22Rv1 (cell line): ENCODE data around the gene LMO4.

Experiments
- ZFX ChIP-seq: fragments of 450-650 bp; IDR thresholded peaks from 2 replicates; pipeline ENCODE4 v1.6.1; 2017; ENCODE audit warnings: antibody characterized with exemption, borderline replicate concordance
- TF ChIP-seq, protein P1 (sequence below): fragments of 450-650 bp; IDR thresholded peaks from 2 replicates; pipeline ENCODE4 v1.5.1; 2017; ENCODE audit warnings: mild to moderate bottlenecking

- TF ChIP-seq, protein P1, sequence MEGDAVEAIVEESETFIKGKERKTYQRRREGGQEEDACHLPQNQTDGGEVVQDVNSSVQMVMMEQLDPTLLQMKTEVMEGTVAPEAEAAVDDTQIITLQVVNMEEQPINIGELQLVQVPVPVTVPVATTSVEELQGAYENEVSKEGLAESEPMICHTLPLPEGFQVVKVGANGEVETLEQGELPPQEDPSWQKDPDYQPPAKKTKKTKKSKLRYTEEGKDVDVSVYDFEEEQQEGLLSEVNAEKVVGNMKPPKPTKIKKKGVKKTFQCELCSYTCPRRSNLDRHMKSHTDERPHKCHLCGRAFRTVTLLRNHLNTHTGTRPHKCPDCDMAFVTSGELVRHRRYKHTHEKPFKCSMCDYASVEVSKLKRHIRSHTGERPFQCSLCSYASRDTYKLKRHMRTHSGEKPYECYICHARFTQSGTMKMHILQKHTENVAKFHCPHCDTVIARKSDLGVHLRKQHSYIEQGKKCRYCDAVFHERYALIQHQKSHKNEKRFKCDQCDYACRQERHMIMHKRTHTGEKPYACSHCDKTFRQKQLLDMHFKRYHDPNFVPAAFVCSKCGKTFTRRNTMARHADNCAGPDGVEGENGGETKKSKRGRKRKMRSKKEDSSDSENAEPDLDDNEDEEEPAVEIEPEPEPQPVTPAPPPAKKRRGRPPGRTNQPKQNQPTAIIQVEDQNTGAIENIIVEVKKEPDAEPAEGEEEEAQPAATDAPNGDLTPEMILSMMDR = no peak
- no peak for TF ChIP-seq ZFX
These were observed 8.0 kb downstream of the LMO4 start for GRCh38 chr1:87336623-87337067.
